ENCODE measurements around the gene CDC42BPG. TPM values are rescaled to one million over a fixed set of nuclear protein-coding genes. Genes with fewer than 3 reads are reported as not detected.
A peak's percentile ranks its signal among the peaks of the same experiment; 100 is the strongest.

CDC42BPG gene
- total RNA-seq, 4 donors from 2014 or later = 0.33 to 0.46 (median 0.39) TPM; not detected in 1

GRCh38 chr11:64850979-64851567, 6.6 kb upstream of the CDC42BPG start:
- intact Hi-C loops (cut with DNase I) = no loop called here
- WGBS = 57% methylated on average over 9 of the region's 13 CpGs
- Histone ChIP-seq H3K36me3 (peaks cover 10 to 28% (median 22%) of the 10 kb centered on the region in 4 donors), H3K4me1 (peaks cover 77 to 91% (median 84%) of the 10 kb centered on the region in 4 donors), H3K4me3 (no peak overlapping the region), H3K27me3 (no peaks in the 10 kb centered on the region), H3K9me3 (no peaks in the 10 kb centered on the region), H3K27ac (replicated peaks in 1 of 4) (peak overlapping the region; percentile 93 to 98 (median 94))
- TF ChIP-seq POLR2AphosphoS5 (IDR thresholded peaks at IDR 0.05) (no peak), POLR2A (IDR thresholded peaks at IDR 0.05; ENCODE audit: low read depth) (no peak), CTCF (IDR thresholded peaks at IDR 0.05) (no peak), EP300 (IDR thresholded peaks at IDR 0.05) (no peak)
- DNase-seq (ENCODE audit: extremely low spot score) = no peak

- TF ChIP-seq CTCF (IDR thresholded peaks at IDR 0.05) (no peak), POLR2AphosphoS5 (IDR thresholded peaks at IDR 0.05) (no peak), POLR2A (IDR thresholded peaks at IDR 0.05; ENCODE audit: low read depth) (no peak), EP300 (IDR thresholded peaks at IDR 0.05) (no peak)
- no peak for DNase-seq (ENCODE audit: extremely low spot score)
- Histone ChIP-seq H3K4me1 (peaks cover 66 to 83% (median 76%) of the 10 kb centered on the region in 4 donors), H3K27ac (replicated peaks in 1 of 4) (peak overlapping the region; percentile 93 to 98 (median 94)), H3K36me3 (peaks cover 10 to 28% (median 22%) of the 10 kb centered on the region in 4 donors), H3K4me3 (no peak overlapping the region), H3K9me3 (no peaks in the 10 kb centered on the region), H3K27me3 (peaks cover 0 to 3% (median 1%) of the 10 kb centered on the region in 4 donors)
- 81% methylated on average over 14 of the region's 19 CpGs for WGBS
- intact Hi-C loops (cut with DNase I) = loop anchor here (10.0 kb wide), 1 partner anchor 165 kb away; the partner anchor contains the start of gene ARL2
These were observed 5.3 kb upstream of the CDC42BPG start for GRCh38 chr11:64849598-64850356.

GRCh38 chr11:64848826-64849597, 4.6 kb upstream of the CDC42BPG start:
- no peak for TF ChIP-seq POLR2A (IDR thresholded peaks at IDR 0.05; ENCODE audit: low read depth)
- TF ChIP-seq CTCF (IDR thresholded peaks at IDR 0.05) = no peak
- no peak for TF ChIP-seq POLR2AphosphoS5 (IDR thresholded peaks at IDR 0.05)
- no peak for TF ChIP-seq EP300 (IDR thresholded peaks at IDR 0.05)
- Histone ChIP-seq H3K27ac (replicated peaks in 1 of 4) (peak overlapping the region; percentile 93 to 98 (median 94)), H3K4me3 (no peak overlapping the region), H3K9me3 (no peaks in the 10 kb centered on the region), H3K4me1 (peaks cover 61 to 83% (median 76%) of the 10 kb centered on the region in 4 donors), H3K27me3 (peaks cover 0 to 8% (median 3%) of the 10 kb centered on the region in 4 donors), H3K36me3 (peaks cover 4 to 20% (median 15%) of the 10 kb centered on the region in 4 donors)
- WGBS = 77% methylated on average over 10 of the region's 16 CpGs
- no peak for DNase-seq (ENCODE audit: extremely low spot score)
- intact Hi-C loops (cut with DNase I) = loop anchor here (10.0 kb wide), 1 partner anchor 166 kb away; the partner anchor contains the start of gene ARL2

GRCh38 chr11:64848214-64848825, 3.9 kb upstream of the CDC42BPG start:
- peaks cover 56 to 78% (median 70%) of the 10 kb centered on the region in 4 donors for H3K4me1 ChIP-seq
- intact Hi-C loops (cut with DNase I) = loop anchor here (10.0 kb wide), 1 partner anchor 166 kb away; the partner anchor contains the start of gene ARL2
- peaks cover 0 to 8% (median 3%) of the 10 kb centered on the region in 4 donors for H3K27me3 ChIP-seq
- no peak overlapping the region for H3K4me3 ChIP-seq
- peak overlapping the region in 3 of 4 donors; percentile 94 to 98 (median 95) for H3K27ac ChIP-seq (replicated peaks in 1 of 4)
- H3K36me3 ChIP-seq = peaks cover 0 to 13% (median 8%) of the 10 kb centered on the region in 4 donors
- TF ChIP-seq POLR2AphosphoS5 (IDR thresholded peaks at IDR 0.05) = no peak
- no peak for TF ChIP-seq EP300 (IDR thresholded peaks at IDR 0.05)
- no peak for TF ChIP-seq CTCF (IDR thresholded peaks at IDR 0.05)
- TF ChIP-seq POLR2A (IDR thresholded peaks at IDR 0.05; ENCODE audit: low read depth) = no peak
- H3K9me3 ChIP-seq = no peaks in the 10 kb centered on the region
- DNase-seq (ENCODE audit: extremely low spot score) = no peak
- WGBS = 85% methylated on average over 6 of the region's 6 CpGs

Data from esophagus muscularis mucosa (tissue), 4 donors.